ENCODE results near the gene PRICKLE2. TPM values are rescaled to one million over a fixed set of nuclear protein-coding genes. Genes with fewer than 3 reads are reported as not detected.

PRICKLE2 gene
- total RNA-seq, 1 experiment from 2014 or later = 1.5 TPM

GRCh38 chr3:64174328-64174727 lies 50.9 kb downstream of the PRICKLE2 start:
- H3K27me3 ChIP-seq (ENCODE audit: control insufficient read depth, insufficient read depth, low read length) = no peaks in the 10 kb centered on the region
- no peak for DNase-seq
- no peak overlapping the region for H3K4me3 ChIP-seq (ENCODE audit: insufficient read depth, low read depth, low read length)
- H3K36me3 ChIP-seq (replicated peaks; ENCODE audit: control insufficient read depth, insufficient read depth, low read length) = no peaks in the 10 kb centered on the region

DNA sequence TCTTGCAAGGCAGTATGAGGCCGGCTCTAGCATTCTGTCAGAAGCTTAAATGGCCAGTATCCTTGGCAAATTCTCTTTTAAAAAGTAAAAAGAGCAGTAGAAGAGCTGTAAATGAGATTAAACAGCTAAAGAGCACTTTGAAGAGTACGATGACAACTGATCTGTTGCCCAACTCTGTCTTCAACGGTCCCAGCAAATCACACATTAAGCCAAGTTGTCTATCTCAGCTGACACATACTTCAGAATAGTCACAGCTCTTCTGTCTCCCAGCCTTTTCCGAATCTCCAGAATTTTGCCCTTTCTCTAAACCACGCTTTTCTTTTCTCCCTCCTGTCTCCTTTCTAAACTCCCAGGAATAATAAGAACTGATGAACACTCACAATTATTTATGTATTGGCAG lies 51.7 kb downstream of the PRICKLE2 start:
- Histone ChIP-seq H3K27me3 (ENCODE audit: control insufficient read depth, insufficient read depth, low read length) (no peaks in the 10 kb centered on the region), H3K4me3 (ENCODE audit: insufficient read depth, low read depth, low read length) (no peak overlapping the region), H3K36me3 (replicated peaks; ENCODE audit: control insufficient read depth, insufficient read depth, low read length) (no peaks in the 10 kb centered on the region)
- no peak for DNase-seq

DNA sequence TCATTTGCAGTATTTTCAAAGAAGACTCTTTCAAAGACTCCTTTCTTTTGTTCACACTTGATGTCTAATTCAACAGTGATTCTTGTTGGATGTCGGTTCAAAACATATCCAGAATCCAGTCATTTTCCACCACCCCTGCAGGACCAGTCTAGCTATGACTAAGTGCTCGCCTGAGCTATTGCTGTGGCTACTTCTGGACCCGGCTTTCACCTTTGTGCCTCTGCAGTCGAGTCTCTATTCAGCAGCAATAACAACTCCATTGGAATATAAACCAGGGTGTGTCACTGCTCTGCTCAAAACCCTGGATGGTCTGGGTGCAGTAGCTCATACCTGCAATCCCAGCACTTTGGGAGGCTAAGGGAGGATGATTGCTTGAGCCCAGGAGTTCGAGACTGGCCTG lies 55.0 kb downstream of the PRICKLE2 start:
- H3K36me3 ChIP-seq (replicated peaks; ENCODE audit: control insufficient read depth, insufficient read depth, low read length) = no peaks in the 10 kb centered on the region
- no peak overlapping the region for H3K4me3 ChIP-seq (ENCODE audit: insufficient read depth, low read depth, low read length)
- no peaks in the 10 kb centered on the region for H3K27me3 ChIP-seq (ENCODE audit: control insufficient read depth, insufficient read depth, low read length)
- no peak for DNase-seq

- Histone ChIP-seq H3K27me3 (ENCODE audit: control insufficient read depth, insufficient read depth, low read length) (no peaks in the 10 kb centered on the region), H3K36me3 (replicated peaks; ENCODE audit: control insufficient read depth, insufficient read depth, low read length) (no peaks in the 10 kb centered on the region), H3K4me3 (ENCODE audit: insufficient read depth, low read depth, low read length) (no peak overlapping the region)
- no peak for DNase-seq
Measured at GRCh38 chr3:64167868-64168267, 57.4 kb downstream of the PRICKLE2 start.

- no peak overlapping the region for H3K4me3 ChIP-seq (ENCODE audit: insufficient read depth, low read depth, low read length)
- H3K27me3 ChIP-seq (ENCODE audit: control insufficient read depth, insufficient read depth, low read length) = no peaks in the 10 kb centered on the region
- no peak for DNase-seq
- no peaks in the 10 kb centered on the region for H3K36me3 ChIP-seq (replicated peaks; ENCODE audit: control insufficient read depth, insufficient read depth, low read length)
Measured at GRCh38 chr3:64167351-64167750, 57.9 kb downstream of the PRICKLE2 start.

DNA sequence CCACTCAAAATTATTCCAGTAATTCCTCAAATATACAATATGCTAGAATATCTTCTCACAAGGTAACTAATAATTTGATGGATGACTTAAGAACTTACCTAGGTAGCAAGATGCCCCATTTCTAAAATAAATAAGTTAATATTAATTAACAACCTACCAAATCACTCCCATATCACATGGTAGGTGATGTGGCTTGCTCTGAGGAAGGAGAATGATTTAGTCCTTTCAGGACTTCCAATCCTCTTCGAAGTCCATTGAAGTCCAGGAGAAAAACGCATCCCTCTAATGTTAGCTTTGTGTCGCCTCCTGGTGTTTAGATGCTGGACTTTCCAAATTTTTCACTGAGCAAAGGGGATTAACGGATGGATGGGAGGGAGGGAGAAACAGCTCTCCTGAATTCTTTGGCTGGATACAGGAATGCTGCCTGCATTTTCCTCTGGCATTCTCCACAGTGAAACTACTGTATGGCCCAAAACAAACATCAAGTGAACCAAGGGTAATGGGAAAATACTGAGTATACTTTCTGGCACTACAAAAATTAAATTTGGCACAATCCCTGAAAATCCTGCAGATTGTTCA lies 58.6 kb downstream of the PRICKLE2 start:
- Histone ChIP-seq H3K36me3 (replicated peaks; ENCODE audit: control insufficient read depth, insufficient read depth, low read length) (no peaks in the 10 kb centered on the region), H3K4me3 (ENCODE audit: insufficient read depth, low read depth, low read length) (no peak overlapping the region), H3K27me3 (ENCODE audit: control insufficient read depth, insufficient read depth, low read length) (no peaks in the 10 kb centered on the region)
- DNase-seq = peak; percentile 72

GRCh38 chr3:64164349-64164748 lies 60.9 kb downstream of the PRICKLE2 start:
- DNase-seq = no peak
- H3K4me3 ChIP-seq (ENCODE audit: insufficient read depth, low read depth, low read length) = no peak overlapping the region
- no peaks in the 10 kb centered on the region for H3K36me3 ChIP-seq (replicated peaks; ENCODE audit: control insufficient read depth, insufficient read depth, low read length)
- no peaks in the 10 kb centered on the region for H3K27me3 ChIP-seq (ENCODE audit: control insufficient read depth, insufficient read depth, low read length)

GRCh38 chr3:64163755-64164148 lies 61.5 kb downstream of the PRICKLE2 start:
- H3K4me3 ChIP-seq (ENCODE audit: insufficient read depth, low read depth, low read length) = no peak overlapping the region
- DNase-seq = no peak
- H3K27me3 ChIP-seq (ENCODE audit: control insufficient read depth, insufficient read depth, low read length) = no peaks in the 10 kb centered on the region
- no peaks in the 10 kb centered on the region for H3K36me3 ChIP-seq (replicated peaks; ENCODE audit: control insufficient read depth, insufficient read depth, low read length)

DNA sequence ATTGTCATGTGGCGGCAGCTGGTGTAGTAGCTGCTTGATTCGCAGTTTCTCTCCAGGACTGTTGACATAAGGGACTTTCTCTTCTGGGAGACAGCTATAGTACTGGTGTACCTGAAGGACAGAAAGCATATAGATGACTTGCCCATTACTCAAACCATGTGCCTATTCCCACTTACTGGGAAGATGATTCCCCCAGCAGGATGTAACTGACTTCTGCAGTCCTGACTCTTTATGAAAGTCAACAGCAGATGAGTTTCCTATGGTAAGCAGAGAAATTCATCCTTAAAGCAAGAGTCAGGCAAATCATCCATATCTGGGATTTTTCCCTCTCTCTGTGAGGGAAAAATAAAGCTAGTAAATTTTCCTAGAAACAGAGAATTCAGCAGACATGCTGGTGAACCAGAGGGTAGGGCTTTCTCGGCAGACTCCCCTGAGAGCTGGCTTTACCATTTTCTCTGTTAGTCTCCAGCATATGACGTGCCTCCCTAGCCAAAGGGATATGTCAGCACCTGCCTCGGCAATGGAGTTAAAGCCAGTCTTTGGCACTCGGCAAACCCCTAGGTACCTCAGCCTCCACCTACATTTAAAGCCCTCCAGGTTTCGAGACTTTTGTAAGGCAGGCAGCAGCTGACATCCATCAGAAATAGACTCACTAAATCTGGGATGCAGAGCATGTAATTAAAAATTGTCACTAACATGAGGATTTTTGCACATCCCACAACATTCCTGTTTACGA lies 62.1 kb downstream of the PRICKLE2 start:
- H3K36me3 ChIP-seq (replicated peaks; ENCODE audit: control insufficient read depth, insufficient read depth, low read length) = no peaks in the 10 kb centered on the region
- H3K27me3 ChIP-seq (ENCODE audit: control insufficient read depth, insufficient read depth, low read length) = no peaks in the 10 kb centered on the region
- no peak overlapping the region for H3K4me3 ChIP-seq (ENCODE audit: insufficient read depth, low read depth, low read length)
- DNase-seq = peak; percentile 38

DNA sequence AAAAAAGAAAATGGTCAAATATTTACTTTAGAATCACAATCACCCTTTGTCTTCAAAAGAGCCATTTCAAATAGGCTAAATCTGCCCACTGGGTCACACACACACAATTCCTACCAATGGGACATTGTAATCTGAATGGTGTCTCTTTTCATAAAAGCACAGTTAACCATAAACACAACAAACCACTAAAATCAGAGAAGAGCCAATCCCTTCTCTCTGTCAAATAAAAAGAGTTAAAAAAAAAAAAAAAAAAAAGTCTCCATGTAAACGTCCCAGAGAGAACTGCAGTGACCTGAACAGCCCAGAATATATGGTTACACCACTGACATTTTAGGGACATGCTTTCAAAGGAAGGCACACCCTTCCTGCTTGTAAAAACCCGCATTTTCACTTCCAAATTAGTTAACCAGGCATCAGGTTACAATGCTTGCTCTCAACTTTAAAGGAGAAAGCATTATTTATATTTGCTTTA lies 63.7 kb downstream of the PRICKLE2 start:
- no peak for DNase-seq
- Histone ChIP-seq H3K4me3 (ENCODE audit: insufficient read depth, low read depth, low read length) (no peak overlapping the region), H3K27me3 (ENCODE audit: control insufficient read depth, insufficient read depth, low read length) (no peaks in the 10 kb centered on the region), H3K36me3 (replicated peaks; ENCODE audit: control insufficient read depth, insufficient read depth, low read length) (no peaks in the 10 kb centered on the region)

GRCh38 chr3:64160000-64160695 lies 65.1 kb downstream of the PRICKLE2 start:
- no peak for DNase-seq
- Histone ChIP-seq H3K4me3 (ENCODE audit: insufficient read depth, low read depth, low read length) (no peak overlapping the region), H3K27me3 (ENCODE audit: control insufficient read depth, insufficient read depth, low read length) (no peaks in the 10 kb centered on the region), H3K36me3 (replicated peaks; ENCODE audit: control insufficient read depth, insufficient read depth, low read length) (no peaks in the 10 kb centered on the region)

- Histone ChIP-seq H3K36me3 (replicated peaks; ENCODE audit: control insufficient read depth, insufficient read depth, low read length) (no peaks in the 10 kb centered on the region), H3K27me3 (ENCODE audit: control insufficient read depth, insufficient read depth, low read length) (no peaks in the 10 kb centered on the region), H3K4me3 (ENCODE audit: insufficient read depth, low read depth, low read length) (no peak overlapping the region)
- DNase-seq = no peak
Measured at GRCh38 chr3:64158334-64158733, 66.9 kb downstream of the PRICKLE2 start.

GRCh38 chr3:64157150-64158035 lies 67.9 kb downstream of the PRICKLE2 start:
- DNase-seq = peak; percentile 30
- no peaks in the 10 kb centered on the region for H3K36me3 ChIP-seq (replicated peaks; ENCODE audit: control insufficient read depth, insufficient read depth, low read length)
- no peak overlapping the region for H3K4me3 ChIP-seq (ENCODE audit: insufficient read depth, low read depth, low read length)
- H3K27me3 ChIP-seq (ENCODE audit: control insufficient read depth, insufficient read depth, low read length) = no peaks in the 10 kb centered on the region

DNA sequence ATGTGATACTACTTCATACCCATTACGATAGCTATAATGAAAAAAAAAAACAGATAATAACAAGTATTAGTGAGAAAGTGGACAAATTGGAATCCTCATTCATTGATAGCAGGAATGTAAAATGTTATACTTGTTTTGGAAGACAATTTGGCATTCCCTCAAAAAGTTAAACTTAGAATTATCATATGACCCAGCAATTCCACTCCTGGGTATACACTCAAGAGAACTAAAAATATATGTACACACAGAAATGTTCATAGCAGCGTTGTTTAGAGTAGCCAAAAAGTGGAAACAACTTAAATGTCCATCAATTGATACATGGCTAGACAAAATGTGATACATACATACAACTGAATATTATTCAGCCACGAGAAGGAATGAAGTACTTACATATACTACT lies 69.9 kb downstream of the PRICKLE2 start:
- Histone ChIP-seq H3K36me3 (replicated peaks; ENCODE audit: control insufficient read depth, insufficient read depth, low read length) (no peaks in the 10 kb centered on the region), H3K27me3 (ENCODE audit: control insufficient read depth, insufficient read depth, low read length) (no peaks in the 10 kb centered on the region), H3K4me3 (ENCODE audit: insufficient read depth, low read depth, low read length) (no peak overlapping the region)
- no peak for DNase-seq
